Esophagus muscularis mucosa (tissue), 4 donors: Measurements from ENCODE around the gene PDK3.

ENCODE experiments used
- EP300 ChIP-seq: sonication (generic); formaldehyde crosslinking; IDR thresholded peaks from one replicate; pipeline ENCODE4 v1.6.1; 2017; ENCODE audit warnings: antibody characterized with exemption
- POLR2A ChIP-seq: fragments of 450-650 bp; IDR thresholded peaks from one replicate; pipeline ENCODE4 v1.6.1; 2017; ENCODE audit warnings: antibody characterized with exemption, moderate library complexity, mild to moderate bottlenecking, low read depth
- TF ChIP-seq, protein P1 (sequence below), 3 experiments: fragments of 200-600 bp in 2 of 3; fragments of 450-650 bp in 1 of 3; sonication (generic) in 2 of 3; IDR thresholded peaks; one replicate each; pipeline ENCODE4 v1.5.1; 2017 to 2019; ENCODE audit warnings: antibody characterized with exemption in 3 of 3, mild to moderate bottlenecking in 2 of 3, moderate library complexity in 1 of 3

DNA sequence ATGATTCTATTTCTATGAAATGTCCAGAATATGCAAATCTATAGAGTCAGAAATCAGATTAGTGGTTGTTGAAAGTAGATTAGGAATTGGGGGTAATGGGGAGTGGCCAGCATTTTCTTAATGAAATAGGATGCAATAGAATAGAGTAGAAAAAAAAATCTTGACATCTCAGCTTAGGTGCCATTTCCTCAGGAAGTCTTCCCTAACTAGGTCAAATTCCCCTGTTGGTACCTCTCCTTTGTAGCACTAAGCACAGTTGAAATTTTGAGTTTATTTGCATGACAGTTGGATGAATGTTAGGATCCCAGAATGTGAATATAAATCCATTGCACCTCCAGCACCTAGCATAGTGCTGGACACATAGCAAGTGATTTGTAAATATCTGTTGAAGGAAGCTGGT, 30.0 kb upstream of the PDK3 start:
- TF ChIP-seq POLR2A (no peak), EP300 (no peak)
- TF ChIP-seq, protein P1, sequence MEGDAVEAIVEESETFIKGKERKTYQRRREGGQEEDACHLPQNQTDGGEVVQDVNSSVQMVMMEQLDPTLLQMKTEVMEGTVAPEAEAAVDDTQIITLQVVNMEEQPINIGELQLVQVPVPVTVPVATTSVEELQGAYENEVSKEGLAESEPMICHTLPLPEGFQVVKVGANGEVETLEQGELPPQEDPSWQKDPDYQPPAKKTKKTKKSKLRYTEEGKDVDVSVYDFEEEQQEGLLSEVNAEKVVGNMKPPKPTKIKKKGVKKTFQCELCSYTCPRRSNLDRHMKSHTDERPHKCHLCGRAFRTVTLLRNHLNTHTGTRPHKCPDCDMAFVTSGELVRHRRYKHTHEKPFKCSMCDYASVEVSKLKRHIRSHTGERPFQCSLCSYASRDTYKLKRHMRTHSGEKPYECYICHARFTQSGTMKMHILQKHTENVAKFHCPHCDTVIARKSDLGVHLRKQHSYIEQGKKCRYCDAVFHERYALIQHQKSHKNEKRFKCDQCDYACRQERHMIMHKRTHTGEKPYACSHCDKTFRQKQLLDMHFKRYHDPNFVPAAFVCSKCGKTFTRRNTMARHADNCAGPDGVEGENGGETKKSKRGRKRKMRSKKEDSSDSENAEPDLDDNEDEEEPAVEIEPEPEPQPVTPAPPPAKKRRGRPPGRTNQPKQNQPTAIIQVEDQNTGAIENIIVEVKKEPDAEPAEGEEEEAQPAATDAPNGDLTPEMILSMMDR (IDR thresholded peaks at IDR 0.05): no peak
